ENCODE data around the gene SMYD5.

SMYD5 gene

DNA sequence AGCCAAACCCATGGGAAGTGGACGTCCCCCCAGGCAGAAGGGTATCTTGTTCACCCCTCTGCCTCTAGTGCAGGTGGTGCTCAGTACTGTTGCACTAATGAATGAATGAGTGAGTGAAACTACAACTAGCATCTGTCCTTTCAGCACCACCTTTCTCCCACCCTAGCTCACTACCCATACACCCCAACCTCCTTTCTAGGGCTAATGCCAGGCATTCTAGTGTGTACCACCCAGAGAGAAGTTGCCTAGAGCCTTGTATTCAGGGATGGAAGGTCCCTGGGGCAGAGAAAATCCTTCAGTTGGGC lies 42.5 kb downstream of the SMYD5 start:
- TF ChIP-seq, protein P1, sequence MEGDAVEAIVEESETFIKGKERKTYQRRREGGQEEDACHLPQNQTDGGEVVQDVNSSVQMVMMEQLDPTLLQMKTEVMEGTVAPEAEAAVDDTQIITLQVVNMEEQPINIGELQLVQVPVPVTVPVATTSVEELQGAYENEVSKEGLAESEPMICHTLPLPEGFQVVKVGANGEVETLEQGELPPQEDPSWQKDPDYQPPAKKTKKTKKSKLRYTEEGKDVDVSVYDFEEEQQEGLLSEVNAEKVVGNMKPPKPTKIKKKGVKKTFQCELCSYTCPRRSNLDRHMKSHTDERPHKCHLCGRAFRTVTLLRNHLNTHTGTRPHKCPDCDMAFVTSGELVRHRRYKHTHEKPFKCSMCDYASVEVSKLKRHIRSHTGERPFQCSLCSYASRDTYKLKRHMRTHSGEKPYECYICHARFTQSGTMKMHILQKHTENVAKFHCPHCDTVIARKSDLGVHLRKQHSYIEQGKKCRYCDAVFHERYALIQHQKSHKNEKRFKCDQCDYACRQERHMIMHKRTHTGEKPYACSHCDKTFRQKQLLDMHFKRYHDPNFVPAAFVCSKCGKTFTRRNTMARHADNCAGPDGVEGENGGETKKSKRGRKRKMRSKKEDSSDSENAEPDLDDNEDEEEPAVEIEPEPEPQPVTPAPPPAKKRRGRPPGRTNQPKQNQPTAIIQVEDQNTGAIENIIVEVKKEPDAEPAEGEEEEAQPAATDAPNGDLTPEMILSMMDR (IDR thresholded peaks at IDR 0.05), result no peak
- intact Hi-C loops (cut with DNase I; ENCODE audit: low total_unique reads), result no loop called here
- DNase-seq, result no peak
- no peaks in the 10 kb centered on the region for H3K4me1 ChIP-seq
- H3K27ac ChIP-seq, result no peak overlapping the region
- no peak overlapping the region for H3K4me3 ChIP-seq
- peaks cover 18 to 39% (median 31%) of the 10 kb centered on the region in 3 donors for H3K36me3 ChIP-seq
- no peaks in the 10 kb centered on the region for H3K9me3 ChIP-seq
- no peaks in the 10 kb centered on the region for H3K27me3 ChIP-seq

DNA sequence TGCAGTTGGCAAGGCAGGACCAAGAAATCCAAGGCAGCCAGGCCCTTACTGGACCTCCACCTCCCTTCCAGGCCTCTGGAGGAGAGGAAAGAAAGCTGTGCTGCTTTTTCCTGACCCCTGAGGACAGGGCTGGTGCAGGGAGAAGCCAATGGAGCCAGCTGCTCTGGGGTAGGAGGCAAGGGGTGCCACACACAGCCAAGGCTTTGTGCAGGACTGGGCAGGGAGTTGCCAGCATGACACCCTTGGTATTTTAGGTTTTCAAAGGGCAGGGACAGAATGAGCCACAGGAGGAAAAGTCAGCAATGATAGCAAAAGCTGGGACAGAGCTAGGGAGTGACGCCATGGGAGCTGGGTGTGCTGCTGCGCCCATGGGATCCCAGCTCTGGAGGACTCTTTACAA lies 43.0 kb downstream of the SMYD5 start:
- peaks cover 15 to 34% (median 26%) of the 10 kb centered on the region in 3 donors for H3K36me3 ChIP-seq
- H3K4me1 ChIP-seq, result no peaks in the 10 kb centered on the region
- intact Hi-C loops (cut with DNase I; ENCODE audit: low total_unique reads), result no loop called here
- no peaks in the 10 kb centered on the region for H3K27me3 ChIP-seq
- no peak overlapping the region for H3K4me3 ChIP-seq
- H3K27ac ChIP-seq, result no peak overlapping the region
- TF ChIP-seq, protein P1 (IDR thresholded peaks at IDR 0.05), result no peak
- DNase-seq, result no peak
- no peaks in the 10 kb centered on the region for H3K9me3 ChIP-seq

DNA sequence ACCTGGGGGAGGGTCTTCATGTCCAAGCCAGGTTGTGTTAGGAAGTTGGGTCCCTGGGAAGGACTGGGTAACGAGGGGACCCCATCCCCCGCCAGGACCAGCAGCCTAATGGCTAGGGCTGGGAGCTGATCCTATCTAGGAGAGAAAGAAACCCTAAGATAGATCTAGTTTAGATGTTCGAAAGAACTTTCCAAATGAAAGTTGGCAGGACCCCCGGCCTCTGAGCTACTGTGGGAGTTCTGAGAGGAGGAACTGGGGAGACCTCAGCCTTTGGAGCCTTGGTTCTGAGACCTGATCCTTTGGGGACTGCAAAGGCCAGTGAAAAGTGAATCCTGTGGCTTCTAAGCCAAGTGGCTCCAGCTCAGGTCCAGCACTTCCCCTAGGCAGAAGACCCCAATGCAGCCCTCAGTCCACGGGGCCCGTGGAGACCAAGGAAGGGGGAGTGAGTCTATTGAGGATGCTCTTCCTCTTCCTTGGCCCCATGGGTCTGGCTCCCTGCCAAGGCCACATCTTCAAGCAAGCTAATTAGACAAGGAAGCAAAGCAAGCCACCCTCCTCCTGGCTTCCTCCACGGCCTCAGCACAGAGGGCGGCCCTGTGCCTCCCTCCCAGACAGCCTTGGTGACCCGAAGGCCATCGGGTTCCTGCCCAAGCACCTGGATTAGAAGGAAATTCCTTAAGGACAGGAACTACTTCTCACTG lies 43.5 kb downstream of the SMYD5 start:
- TF ChIP-seq, protein P1 (IDR thresholded peaks at IDR 0.05), result no peak
- Histone ChIP-seq H3K36me3 (peaks cover 10 to 29% (median 22%) of the 10 kb centered on the region in 3 donors), H3K27me3 (no peaks in the 10 kb centered on the region), H3K4me3 (no peak overlapping the region), H3K4me1 (no peaks in the 10 kb centered on the region), H3K27ac (no peak overlapping the region), H3K9me3 (no peaks in the 10 kb centered on the region)
- intact Hi-C loops (cut with DNase I; ENCODE audit: low total_unique reads), result no loop called here
- peak in 1 of 2 donors; percentile 43 for DNase-seq

DNA sequence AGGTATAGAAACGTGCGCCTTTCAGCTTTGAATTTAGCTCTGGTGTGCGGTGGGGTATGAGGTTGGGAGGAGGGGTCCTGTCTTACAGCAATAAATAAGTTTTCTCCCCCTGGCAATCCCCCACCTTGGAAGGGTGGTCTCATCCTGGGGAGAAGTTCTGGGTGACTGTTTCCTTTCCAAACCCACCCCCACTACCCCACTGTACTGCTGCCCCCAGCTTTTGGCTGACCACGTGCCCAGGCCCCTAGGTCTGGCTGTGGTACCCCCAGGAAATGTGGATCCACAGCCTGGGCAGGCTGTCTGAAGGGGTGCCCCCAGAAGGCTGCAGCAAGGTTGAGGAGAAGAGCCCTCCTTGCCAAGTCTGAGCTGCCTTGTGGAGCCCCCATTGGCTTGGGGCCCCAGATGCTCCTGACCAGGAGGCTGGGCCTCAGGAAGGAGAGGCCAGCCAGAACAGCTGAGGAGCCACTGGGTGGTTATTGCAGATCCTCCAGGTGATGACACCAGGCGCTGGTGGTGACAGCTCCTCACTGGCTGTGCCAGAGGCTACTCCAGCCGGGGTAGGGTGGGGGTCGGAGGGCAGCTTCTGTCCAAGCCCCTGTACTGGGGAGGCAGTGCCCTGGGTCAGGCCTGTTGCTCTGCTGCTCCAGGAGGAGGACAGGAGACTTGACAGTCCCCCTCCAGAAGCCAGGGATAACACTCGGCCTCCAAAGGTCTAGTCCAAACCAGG lies 44.3 kb downstream of the SMYD5 start:
- H3K4me1 ChIP-seq, result no peaks in the 10 kb centered on the region
- peaks cover 2 to 25% (median 14%) of the 10 kb centered on the region in 3 donors for H3K36me3 ChIP-seq
- no peak overlapping the region for H3K27ac ChIP-seq
- no peaks in the 10 kb centered on the region for H3K9me3 ChIP-seq
- TF ChIP-seq, protein P1 (IDR thresholded peaks at IDR 0.05), result no peak
- no peak overlapping the region for H3K4me3 ChIP-seq
- intact Hi-C loops (cut with DNase I; ENCODE audit: low total_unique reads), result no loop called here
- DNase-seq, result no peak
- no peaks in the 10 kb centered on the region for H3K27me3 ChIP-seq

DNA sequence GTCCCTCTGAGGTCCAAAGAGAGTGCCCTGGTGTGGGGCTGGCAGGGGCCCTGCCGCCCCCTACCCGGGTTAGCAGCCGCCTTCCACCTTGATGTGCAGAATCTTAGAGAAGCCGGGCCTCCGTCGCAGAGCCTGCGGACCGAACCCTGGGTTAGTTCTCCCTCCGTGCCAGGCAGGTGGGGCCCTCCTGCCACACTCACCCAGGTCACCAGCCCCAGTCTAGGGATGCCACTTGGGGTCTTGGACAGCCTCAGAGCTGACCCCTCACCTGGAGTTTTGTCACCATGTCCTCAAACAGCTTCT lies 44.8 kb downstream of the SMYD5 start:
- TF ChIP-seq, protein P1 (IDR thresholded peaks at IDR 0.05), result no peak
- intact Hi-C loops (cut with DNase I; ENCODE audit: low total_unique reads), result no loop called here
- no peak overlapping the region for H3K27ac ChIP-seq
- DNase-seq, result no peak
- no peaks in the 10 kb centered on the region for H3K9me3 ChIP-seq
- H3K27me3 ChIP-seq, result no peaks in the 10 kb centered on the region
- H3K4me3 ChIP-seq, result no peak overlapping the region
- H3K36me3 ChIP-seq, result peaks cover 0 to 25% (median 12%) of the 10 kb centered on the region in 3 donors
- H3K4me1 ChIP-seq, result no peaks in the 10 kb centered on the region
